Erythroblast (primary cell): ENCODE data around the gene SMIM44.

Experiments used
- GATA1 ChIP-seq: IDR thresholded peaks from 2 replicates; pipeline ENCODE4 v1.6.1; 2011; ENCODE audit warnings: low read depth, mild to moderate bottlenecking, control low read depth, low read length, moderate library complexity
- POLR2A ChIP-seq: IDR thresholded peaks from 2 replicates; pipeline ENCODE4 v1.6.1; 2011; ENCODE audit warnings: mild to moderate bottlenecking, low read length

- no peak for TF ChIP-seq POLR2A
- TF ChIP-seq GATA1, result no peak
These were observed 13.4 kb upstream of the SMIM44 start for GRCh38 chr19:3496392-3497273.
